Panc1 (cell line): Measurements from ENCODE around the gene AIRE. TPM values are rescaled to one million over a fixed set of nuclear protein-coding genes. Genes with fewer than 3 reads are reported as not detected.

Experiments
- ATAC-seq: fragments of 200-7000 bp; cut with Tn5 transposase; 2 replicates; pipeline ENCODE4 v1.9.1; 2020; ENCODE audit warnings: mild to moderate bottlenecking, moderate library complexity
- BruUV-seq: library from RNA; stranded (reverse); fragments of 400-500 nt; replicated peaks from 2 replicates; lab custom pipeline; 2021; lab: Mats Ljungman, UMichigan
- CTCF ChIA-PET: fragments of 300-600 bp; sonication (Branson Sonifier 250); formaldehyde crosslinking; loops from one replicate; lab custom pipeline; 2022; ENCODE audit warnings: antibody characterized with exemption; lab: Charles Lee
- POLR2A ChIA-PET: fragments of 300-600 bp; sonication (Branson Sonifier 250); formaldehyde crosslinking; loops from one replicate; lab custom pipeline; 2022; ENCODE audit warnings: antibody characterized with exemption; lab: Charles Lee
- DNase-seq: peaks from one replicate; pipeline ENCODE4 v3.0.0-alpha.2; 2010; ENCODE audit warnings: low read depth, low spot score
- H3K27ac ChIP-seq: 2 replicates; pipeline ENCODE4 v1.5.1; 2011; ENCODE audit warnings: mild to moderate bottlenecking, low read length, inconsistent platforms
- H3K27me3 ChIP-seq: fragments of 200-500 bp; sonication (Bioruptor generic); 2 replicates; pipeline ENCODE4 v1.6.0; 2014; ENCODE audit warnings: low read length, inconsistent platforms; ENCODE audit not compliant: control insufficient read depth, insufficient read depth
- H3K36me3 ChIP-seq: fragments of 200-500 bp; sonication (Bioruptor generic); 2 replicates; pipeline ENCODE4 v1.5.1; 2014; ENCODE audit warnings: inconsistent platforms, mild to moderate bottlenecking, low read length, moderate library complexity; ENCODE audit not compliant: control insufficient read depth, insufficient read depth
- H3K4me1 ChIP-seq: 2 replicates; pipeline ENCODE4 v1.5.1; 2011; ENCODE audit warnings: inconsistent platforms, mild to moderate bottlenecking, low read length, moderate library complexity; ENCODE audit not compliant: control insufficient read depth, insufficient read depth
- H3K4me3 ChIP-seq, 2 experiments: 2 replicates each; pipeline ENCODE4 v1.5.1; 2011 to 2012; ENCODE audit warnings: low read depth in 2 of 2, low read length in 2 of 2, mild to moderate bottlenecking in 2 of 2, inconsistent platforms in 1 of 2, moderate library complexity in 1 of 2
- H3K9me3 ChIP-seq: fragments of 200-500 bp; sonication (Bioruptor generic); 2 replicates; pipeline ENCODE4 v1.5.1; 2014; ENCODE audit warnings: low read depth, mild to moderate bottlenecking, inconsistent platforms, low read length, moderate library complexity; ENCODE audit not compliant: control insufficient read depth, insufficient read depth
- POLR2AphosphoS5 ChIP-seq: IDR thresholded peaks from 2 replicates; pipeline ENCODE4 v1.6.1; 2012; ENCODE audit warnings: mild to moderate bottlenecking, low read depth, low read length, moderate library complexity
- REST ChIP-seq, 2 experiments: IDR thresholded peaks; 2 replicates each; pipeline ENCODE4 v1.6.1; 2011 to 2012; ENCODE audit warnings: low read depth in 2 of 2, control low read depth in 1 of 2, low read length in 1 of 2, mild to moderate bottlenecking in 1 of 2, moderate library complexity in 1 of 2; ENCODE audit not compliant: insufficient read depth in 1 of 2
- SIN3A ChIP-seq: IDR thresholded peaks from 2 replicates; pipeline ENCODE4 v1.6.1; 2012; ENCODE audit warnings: low read depth, mild to moderate bottlenecking, low read length, moderate library complexity, borderline replicate concordance; ENCODE audit not compliant: insufficient read depth
- TCF7L2 ChIP-seq: IDR thresholded peaks from 2 replicates; pipeline ENCODE4 v1.6.1; 2011; ENCODE audit warnings: mild to moderate bottlenecking, low read depth, low read length, inconsistent platforms
- in situ Hi-C: cut with HindIII; loops from 2 replicates; pipeline ENCODE4 v1.10.0; 2016; ENCODE audit warnings: low sequenced_read_pairs, low pct_unique_long_range_greater_than_20kb
- intact Hi-C: fragments of 100-400 bp; cut with micrococcal nuclease; formaldehyde crosslinking; loops from one replicate; pipeline ENCODE4 v1.10.0; 2022; ENCODE audit not compliant: unreplicated experiment
- total RNA-seq: library from RNA; stranded (reverse); gene quantifications from one replicate; pipeline ENCODE4 v1.2.1, GENCODE V29; 2021; ENCODE audit not compliant: unreplicated experiment
- TF ChIP-seq, protein P1 (sequence below): fragments of 450-650 bp; IDR thresholded peaks from 2 replicates; pipeline ENCODE4 v1.5.1; 2017; ENCODE audit warnings: mild to moderate bottlenecking

The AIRE gene
- total RNA-seq, 1 experiment from 2014 or later, result not detected

DNA sequence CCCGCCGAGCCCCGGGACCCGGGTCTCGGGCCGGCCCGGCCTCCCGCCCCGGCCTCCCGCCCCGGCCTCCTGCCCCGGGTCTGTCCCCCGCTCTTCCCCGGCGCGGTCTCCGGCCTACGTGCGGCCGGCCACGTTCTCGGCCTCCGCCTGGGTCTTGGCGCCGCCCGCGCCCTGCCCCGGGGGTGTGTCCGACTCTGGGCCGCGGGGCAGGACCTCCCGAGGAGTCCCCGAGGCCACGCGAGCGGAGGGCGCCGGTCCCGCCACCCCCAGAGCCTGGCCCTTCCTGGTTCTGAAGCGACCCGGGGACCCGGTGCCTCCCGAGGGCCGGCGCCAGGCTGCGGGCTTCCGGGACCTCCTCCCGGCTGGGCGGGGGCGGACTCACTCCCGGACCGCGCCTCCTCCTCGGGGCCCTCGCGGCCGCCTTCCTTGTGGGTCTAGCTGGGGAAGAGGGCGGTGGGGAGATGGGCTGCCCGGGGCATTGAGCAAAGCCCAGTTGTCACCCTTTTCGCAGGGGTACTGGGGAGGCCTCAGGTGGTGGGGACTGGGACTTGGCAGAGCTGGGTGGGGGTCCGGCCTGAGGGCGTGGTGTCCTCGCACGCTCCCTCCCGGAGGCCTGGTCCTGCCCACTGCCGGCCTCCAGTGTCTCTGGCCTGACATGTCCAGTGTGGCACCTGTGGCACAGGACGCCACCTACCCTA lies 14.7 kb downstream of the AIRE start:
- in situ Hi-C loops (no loop called here), intact Hi-C loops (no loop called here)
- Histone ChIP-seq H3K36me3 (no peaks in the 10 kb centered on the region; the same call in 1 of the 2 replicates), H3K9me3 (no peaks in the 10 kb centered on the region), H3K27ac (peak overlapping the region; percentile 63), H3K4me1 (peaks cover 19% of the 10 kb centered on the region), H3K27me3 (no peaks in the 10 kb centered on the region), H3K4me3 (peak overlapping the region; percentile 59 to 61)
- BruUV-seq, result no TSS peak
- DNase-seq, result no peak
- peak; percentile 74 for ATAC-seq
- no peak for TF ChIP-seq TCF7L2
- peak; percentile 45; the same call in 1 of the 2 replicates for TF ChIP-seq SIN3A
- TF ChIP-seq, protein P1, sequence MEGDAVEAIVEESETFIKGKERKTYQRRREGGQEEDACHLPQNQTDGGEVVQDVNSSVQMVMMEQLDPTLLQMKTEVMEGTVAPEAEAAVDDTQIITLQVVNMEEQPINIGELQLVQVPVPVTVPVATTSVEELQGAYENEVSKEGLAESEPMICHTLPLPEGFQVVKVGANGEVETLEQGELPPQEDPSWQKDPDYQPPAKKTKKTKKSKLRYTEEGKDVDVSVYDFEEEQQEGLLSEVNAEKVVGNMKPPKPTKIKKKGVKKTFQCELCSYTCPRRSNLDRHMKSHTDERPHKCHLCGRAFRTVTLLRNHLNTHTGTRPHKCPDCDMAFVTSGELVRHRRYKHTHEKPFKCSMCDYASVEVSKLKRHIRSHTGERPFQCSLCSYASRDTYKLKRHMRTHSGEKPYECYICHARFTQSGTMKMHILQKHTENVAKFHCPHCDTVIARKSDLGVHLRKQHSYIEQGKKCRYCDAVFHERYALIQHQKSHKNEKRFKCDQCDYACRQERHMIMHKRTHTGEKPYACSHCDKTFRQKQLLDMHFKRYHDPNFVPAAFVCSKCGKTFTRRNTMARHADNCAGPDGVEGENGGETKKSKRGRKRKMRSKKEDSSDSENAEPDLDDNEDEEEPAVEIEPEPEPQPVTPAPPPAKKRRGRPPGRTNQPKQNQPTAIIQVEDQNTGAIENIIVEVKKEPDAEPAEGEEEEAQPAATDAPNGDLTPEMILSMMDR, result no peak
- peak; percentile 24; the same call in 1 of the 2 replicates for TF ChIP-seq POLR2AphosphoS5
- CTCF ChIA-PET, result no interaction called here
- POLR2A ChIA-PET, result no interaction called here

GRCh38 chr21:44301141-44301540 lies 15.5 kb downstream of the AIRE start:
- intact Hi-C loops, result no loop called here

More at GRCh38 chr21:44301141-44301540, 15.5 kb downstream of the AIRE start:
- ChIA-PET CTCF (no interaction called here), POLR2A (no interaction called here)
- Histone ChIP-seq H3K9me3 (no peaks in the 10 kb centered on the region), H3K27me3 (no peaks in the 10 kb centered on the region), H3K4me1 (peaks cover 17% of the 10 kb centered on the region), H3K36me3 (no peaks in the 10 kb centered on the region; the same call in 1 of the 2 replicates), H3K27ac (peak overlapping the region; percentile 63), H3K4me3 (peak overlapping the region; percentile 59 to 61)
- ATAC-seq (no peak), DNase-seq (no peak)
- BruUV-seq, result no TSS peak
- in situ Hi-C loops, result no loop called here
- no peak for TF ChIP-seq REST (IDR thresholded peaks at IDR 0.05; ENCODE audit: insufficient read depth in 1 of 2, low read depth in 2 of 2, low read length in 1 of 2)
- TF ChIP-seq TCF7L2, result no peak
- TF ChIP-seq, protein P1, result no peak
- no peak for TF ChIP-seq POLR2AphosphoS5
- TF ChIP-seq SIN3A, result no peak
